WI38 (cell line): ENCODE data around the gene CPNE7.
A peak's percentile ranks its signal among the peaks of the same experiment; 100 is the strongest.

ENCODE experiments used
- H3K4me3 ChIP-seq: 2 replicates; pipeline ENCODE4 v1.5.1; 2011; ENCODE audit warnings: low read depth, mild to moderate bottlenecking, control low read depth, low read length
- TF ChIP-seq, protein P1 (sequence below): IDR thresholded peaks from 2 replicates; pipeline ENCODE4 v1.5.1; 2012; ENCODE audit warnings: low read depth, mild to moderate bottlenecking, control low read depth, low read length

CPNE7 gene

DNA sequence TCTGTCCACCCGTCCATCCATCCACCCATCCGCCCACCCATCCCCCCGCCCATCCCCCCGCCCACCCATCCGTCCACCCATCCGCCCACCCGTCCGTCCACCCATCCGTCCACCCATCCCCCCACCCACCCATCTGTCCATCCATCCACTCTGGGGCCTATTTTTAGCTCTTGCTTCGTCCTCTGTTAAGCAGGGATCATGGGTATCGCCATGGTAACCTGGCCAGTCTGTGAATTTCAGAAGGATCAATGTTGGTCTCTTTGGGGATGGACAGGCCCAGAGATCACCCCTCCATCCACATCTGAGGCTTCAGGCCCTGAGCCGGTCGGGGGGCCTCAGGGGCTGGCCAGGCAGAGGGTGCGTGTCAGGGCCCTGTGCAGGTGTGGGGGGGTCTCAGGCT is 22.6 kb downstream of the CPNE7 start:
- TF ChIP-seq, protein P1, sequence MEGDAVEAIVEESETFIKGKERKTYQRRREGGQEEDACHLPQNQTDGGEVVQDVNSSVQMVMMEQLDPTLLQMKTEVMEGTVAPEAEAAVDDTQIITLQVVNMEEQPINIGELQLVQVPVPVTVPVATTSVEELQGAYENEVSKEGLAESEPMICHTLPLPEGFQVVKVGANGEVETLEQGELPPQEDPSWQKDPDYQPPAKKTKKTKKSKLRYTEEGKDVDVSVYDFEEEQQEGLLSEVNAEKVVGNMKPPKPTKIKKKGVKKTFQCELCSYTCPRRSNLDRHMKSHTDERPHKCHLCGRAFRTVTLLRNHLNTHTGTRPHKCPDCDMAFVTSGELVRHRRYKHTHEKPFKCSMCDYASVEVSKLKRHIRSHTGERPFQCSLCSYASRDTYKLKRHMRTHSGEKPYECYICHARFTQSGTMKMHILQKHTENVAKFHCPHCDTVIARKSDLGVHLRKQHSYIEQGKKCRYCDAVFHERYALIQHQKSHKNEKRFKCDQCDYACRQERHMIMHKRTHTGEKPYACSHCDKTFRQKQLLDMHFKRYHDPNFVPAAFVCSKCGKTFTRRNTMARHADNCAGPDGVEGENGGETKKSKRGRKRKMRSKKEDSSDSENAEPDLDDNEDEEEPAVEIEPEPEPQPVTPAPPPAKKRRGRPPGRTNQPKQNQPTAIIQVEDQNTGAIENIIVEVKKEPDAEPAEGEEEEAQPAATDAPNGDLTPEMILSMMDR, result no peak
- no peak overlapping the region for H3K4me3 ChIP-seq

DNA sequence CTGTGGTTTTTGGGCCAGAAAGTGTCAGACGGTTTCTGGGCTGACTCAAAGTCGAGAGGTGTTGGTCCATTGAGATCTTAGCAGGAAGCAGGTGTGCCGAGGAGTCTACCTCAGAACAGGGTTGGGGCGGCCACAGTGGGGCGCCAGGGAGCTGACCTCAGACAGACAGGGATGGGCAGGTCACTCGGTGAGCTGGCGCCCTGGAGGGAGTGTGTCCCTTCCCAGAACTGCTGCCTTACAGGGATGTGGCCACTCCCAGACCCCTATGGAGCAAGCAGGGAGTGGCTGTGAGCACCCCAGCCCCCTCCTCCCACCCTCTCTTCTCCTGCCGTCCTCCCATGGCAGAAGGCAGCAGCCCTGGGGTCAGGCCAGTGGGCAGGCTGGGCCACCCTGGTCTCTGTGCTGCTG is 23.9 kb downstream of the CPNE7 start:
- no peak overlapping the region for H3K4me3 ChIP-seq
- TF ChIP-seq, protein P1, result peak; percentile 27; the same call in 1 of the 2 replicates

DNA sequence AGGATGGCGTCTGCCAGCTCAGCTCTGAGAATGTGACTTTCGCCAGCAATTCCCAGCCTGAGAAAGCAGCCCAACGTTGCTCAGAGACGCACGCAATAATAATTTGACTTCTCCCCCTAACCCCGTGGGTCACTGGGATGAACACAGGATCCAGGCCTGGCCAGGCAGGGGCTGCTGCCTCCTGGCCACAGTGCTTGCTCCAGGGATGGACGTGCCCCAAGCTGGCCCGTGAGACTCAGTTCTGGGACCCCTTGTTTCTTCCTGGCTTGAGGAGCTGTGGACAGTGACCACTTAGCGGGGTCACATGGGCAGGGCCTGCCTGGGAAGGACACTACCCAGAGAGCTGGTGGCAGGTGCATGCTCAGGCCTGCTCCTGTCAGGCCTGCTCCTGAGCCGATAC is 24.3 kb downstream of the CPNE7 start:
- TF ChIP-seq, protein P1, result no peak
- H3K4me3 ChIP-seq, result no peak overlapping the region

DNA sequence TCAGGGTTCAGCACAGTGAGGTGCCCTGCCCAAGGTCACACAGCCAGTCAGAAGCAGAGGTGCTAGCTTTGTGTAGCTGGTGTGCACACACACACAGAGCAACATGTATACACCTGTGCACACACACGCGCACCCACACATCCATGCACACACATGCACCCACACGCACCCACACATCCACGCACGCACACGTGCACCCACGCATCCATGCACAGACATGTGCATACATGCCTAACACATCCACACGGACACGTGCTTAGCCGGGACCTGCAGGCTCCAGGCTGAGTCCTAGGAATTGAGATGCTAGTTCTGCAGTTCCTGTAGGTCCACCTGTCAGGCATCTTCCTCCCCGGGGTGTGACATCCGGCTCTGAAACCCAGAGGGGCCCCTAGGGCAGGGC is 24.9 kb downstream of the CPNE7 start:
- TF ChIP-seq, protein P1, result no peak
- H3K4me3 ChIP-seq, result no peak overlapping the region

DNA sequence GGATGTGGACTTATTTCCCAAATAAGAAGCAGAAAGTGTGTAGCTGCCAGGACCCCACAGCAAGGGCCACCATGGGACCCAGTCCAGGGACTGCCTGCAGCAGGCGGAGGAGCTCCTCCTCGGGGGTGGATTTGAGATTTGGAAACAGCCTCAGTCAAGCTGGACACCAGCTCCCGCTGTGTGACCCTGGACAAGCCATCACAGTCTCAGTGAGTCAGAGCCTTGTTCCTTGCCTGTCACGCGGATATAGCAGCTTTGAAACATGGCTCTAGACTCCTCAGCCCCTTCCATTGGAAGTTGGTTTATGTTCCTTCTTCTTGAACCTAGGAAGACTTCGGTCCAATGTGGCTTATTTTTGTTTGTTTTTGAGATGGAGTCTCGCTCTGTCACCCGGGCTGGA is 25.4 kb downstream of the CPNE7 start:
- TF ChIP-seq, protein P1, result no peak

DNA sequence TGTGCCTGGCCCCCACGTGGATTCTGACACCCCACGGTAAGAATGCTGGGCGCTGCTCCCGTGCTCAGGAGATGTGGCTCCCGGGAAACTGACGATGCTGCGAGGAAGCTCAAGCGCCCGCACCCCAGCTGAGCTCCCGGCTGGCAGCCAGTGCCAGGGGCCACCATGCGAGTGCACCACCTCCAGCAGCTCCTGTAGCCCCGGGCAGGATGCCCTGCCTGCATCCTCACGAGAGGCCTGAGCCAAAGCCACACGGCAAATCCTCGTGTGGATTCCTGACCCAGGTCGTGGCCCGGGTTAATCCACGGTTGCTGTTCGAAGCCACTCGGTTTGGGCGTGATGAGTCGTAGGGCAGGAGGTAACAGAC is 26.3 kb downstream of the CPNE7 start:
- H3K4me3 ChIP-seq, result no peak overlapping the region
- TF ChIP-seq, protein P1, result no peak

More for the DNA sequence above, 25.4 kb downstream of the CPNE7 start:
- no peak overlapping the region for H3K4me3 ChIP-seq

DNA sequence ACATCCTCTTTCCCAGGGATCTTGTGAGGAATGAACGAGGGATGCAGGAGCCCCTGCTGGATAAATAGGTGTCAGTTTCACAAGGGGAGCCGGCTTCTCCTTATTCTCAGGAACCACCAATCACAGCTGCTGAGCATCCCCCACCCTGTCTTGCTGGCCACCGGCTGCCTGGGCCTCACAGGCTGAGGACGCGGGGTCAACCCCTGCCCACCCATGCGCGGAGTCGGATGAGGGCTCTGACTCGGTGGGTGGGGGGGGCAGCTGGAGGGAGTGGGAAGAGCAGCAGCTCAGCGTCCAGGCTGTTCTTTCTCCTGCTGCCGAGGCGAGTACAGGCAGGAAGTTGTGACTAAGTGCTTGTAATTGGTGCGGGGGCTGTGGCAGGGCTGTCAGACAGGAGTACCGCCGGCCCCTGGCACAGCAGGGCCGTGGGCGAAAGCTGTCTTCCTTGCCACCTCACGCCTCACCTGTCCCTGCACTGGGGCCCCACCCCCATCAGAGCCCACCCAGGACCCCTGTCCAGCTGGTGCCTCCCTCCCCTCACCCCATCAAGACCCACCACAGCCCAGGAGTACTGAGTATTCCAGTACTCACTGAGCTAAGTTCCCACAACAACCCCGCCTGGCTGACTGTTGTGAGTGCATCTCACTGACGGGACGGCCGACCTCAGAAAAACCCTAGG is 26.9 kb downstream of the CPNE7 start:
- TF ChIP-seq, protein P1, result no peak
- no peak overlapping the region for H3K4me3 ChIP-seq
